Endothelial cell of umbilical vein (primary cell): Measurements from ENCODE around the gene IGSF10.

Experiments
- CTCF ChIP-seq, 2 donors: IDR thresholded peaks; 1 replicate in 1 of 2; 2 replicates in 1 of 2; pipeline ENCODE4 v1.5.1; 2011; ENCODE audit warnings: low read length in 2 of 2, mild to moderate bottlenecking in 2 of 2, moderate library complexity in 2 of 2, control low read depth in 1 of 2, inconsistent platforms in 1 of 2, low read depth in 1 of 2; ENCODE audit not compliant: insufficient read depth in 1 of 2; ENCODE audit errors: extremely low read depth in 1 of 2
- FOS ChIP-seq: IDR thresholded peaks from 2 replicates; pipeline ENCODE4 v1.6.1; 2011; ENCODE audit warnings: mild to moderate bottlenecking, low read length, moderate library complexity, borderline replicate concordance; ENCODE audit not compliant: insufficient read depth
- JUN ChIP-seq: IDR thresholded peaks from 2 replicates; pipeline ENCODE4 v1.6.1; 2011; ENCODE audit warnings: borderline replicate concordance, low read depth; ENCODE audit not compliant: insufficient read length, insufficient read depth
- POLR2A ChIP-seq: IDR thresholded peaks from 2 replicates; pipeline ENCODE4 v1.6.1; 2012; ENCODE audit warnings: low read depth, mild to moderate bottlenecking, control low read depth, low read length

GRCh38 chr3:151430821-151431484 lies 29.9 kb downstream of the IGSF10 start:
- no peak for TF ChIP-seq POLR2A
- TF ChIP-seq FOS: no peak
- no peak for TF ChIP-seq CTCF (IDR thresholded peaks at IDR 0.05; ENCODE audit: extremely low read depth in 1 of 2, insufficient read depth in 1 of 2, low read depth in 1 of 2, low read length in 2 of 2)
- TF ChIP-seq JUN: no peak
